GM23338 (cell line): ENCODE data around the gene LDHD. TPM values are rescaled to one million over a fixed set of nuclear protein-coding genes. Genes with fewer than 3 reads are reported as not detected.

ENCODE experiments used
- ATAC-seq: fragments of 200-7000 bp; cut with Tn5 transposase; 3 replicates; pipeline ENCODE4 v1.9.1; 2020
- DNase-seq: peaks from one replicate; pipeline ENCODE4 v3.0.0-alpha.2; 2015; ENCODE audit warnings: low spot score
- H2AFZ ChIP-seq: fragments of 200-600 bp; sonication (generic); 2 replicates; pipeline ENCODE4 v1.8.0; 2016; ENCODE audit warnings: antibody characterized with exemption, mild to moderate bottlenecking, moderate library complexity
- H3F3A ChIP-seq: fragments of 200-600 bp; sonication (generic); replicated peaks from 2 replicates; pipeline ENCODE4 v1.8.0; 2017; ENCODE audit warnings: antibody characterized with exemption, mixed run types, low read depth
- H3K27ac ChIP-seq: fragments of 200-600 bp; sonication (generic); 2 replicates; pipeline ENCODE4 v1.6.1; 2016; ENCODE audit warnings: low read depth
- H3K27me3 ChIP-seq: fragments of 200-600 bp; sonication (generic); 2 replicates; pipeline ENCODE4 v1.8.0; 2016; ENCODE audit warnings: mild to moderate bottlenecking, mixed run types, moderate library complexity; ENCODE audit not compliant: insufficient read depth
- H3K36me3 ChIP-seq: fragments of 200-600 bp; sonication (generic); 2 replicates; pipeline ENCODE4 v1.8.0; 2016; ENCODE audit warnings: mild to moderate bottlenecking; ENCODE audit not compliant: insufficient read depth
- H3K4me1 ChIP-seq: fragments of 200-600 bp; sonication (generic); 2 replicates; pipeline ENCODE4 v1.8.0; 2016; ENCODE audit warnings: mild to moderate bottlenecking, moderate library complexity; ENCODE audit not compliant: insufficient read depth
- H3K4me2 ChIP-seq: fragments of 200-600 bp; sonication (generic); 2 replicates; pipeline ENCODE4 v1.7.1; 2017; ENCODE audit warnings: mixed run types
- H3K4me3 ChIP-seq: fragments of 200-600 bp; sonication (generic); 2 replicates; pipeline ENCODE4 v1.6.1; 2016; ENCODE audit warnings: mixed run types
- H3K79me2 ChIP-seq: fragments of 200-600 bp; sonication (generic); replicated peaks from 2 replicates; pipeline ENCODE4 v1.8.0; 2017; ENCODE audit warnings: mild to moderate bottlenecking; ENCODE audit not compliant: insufficient read depth
- H3K9me2 ChIP-seq: fragments of 200-600 bp; sonication (generic); 2 replicates; pipeline ENCODE4 v1.8.0; 2017; ENCODE audit not compliant: insufficient read depth
- H4K20me1 ChIP-seq: fragments of 200-600 bp; sonication (generic); replicated peaks from 2 replicates; pipeline ENCODE4 v1.8.0; 2017; ENCODE audit warnings: mild to moderate bottlenecking; ENCODE audit not compliant: insufficient read depth
- H3K27ac Mint-ChIP-seq: 2 replicates; pipeline ENCODE4 v1.8.0; 2020; ENCODE audit warnings: inconsistent platforms, mild to moderate bottlenecking, moderate library complexity, mixed read lengths
- H3K27me3 Mint-ChIP-seq: 3 replicates; pipeline ENCODE4 v1.8.0; 2022; ENCODE audit warnings: low read depth, mild to moderate bottlenecking, moderate library complexity, mixed read lengths, inconsistent platforms; ENCODE audit not compliant: insufficient read depth, poor library complexity
- H3K36me3 Mint-ChIP-seq: 3 replicates; pipeline ENCODE4 v1.8.0; 2021; ENCODE audit warnings: low read depth, mild to moderate bottlenecking, inconsistent platforms, moderate library complexity, mixed read lengths
- H3K4me1 Mint-ChIP-seq: 3 replicates; pipeline ENCODE4 v1.8.0; 2020; ENCODE audit warnings: mild to moderate bottlenecking, inconsistent platforms, mixed read lengths
- H3K4me3 Mint-ChIP-seq: 3 replicates; pipeline ENCODE4 v1.8.0; 2021; ENCODE audit warnings: moderate library complexity, mild to moderate bottlenecking, inconsistent platforms, mixed read lengths
- H3K9me3 Mint-ChIP-seq: 3 replicates; pipeline ENCODE4 v1.8.0; 2020; ENCODE audit warnings: moderate library complexity, mild to moderate bottlenecking, inconsistent platforms, mixed read lengths
- CREB1 ChIP-seq: fragments of 250-450 bp; sonication (Bioruptor Pico); IDR thresholded peaks from 2 replicates; pipeline ENCODE4 v1.5.0; 2020; ENCODE audit warnings: low read depth, mild to moderate bottlenecking, moderate library complexity
- EZH2 ChIP-seq: fragments of 200-600 bp; sonication (generic); IDR thresholded peaks from one replicate; pipeline ENCODE4 v1.8.0; 2017; ENCODE audit warnings: antibody characterized with exemption, mild to moderate bottlenecking, low read depth; ENCODE audit not compliant: unreplicated experiment
- EZH2phosphoT487 ChIP-seq: fragments of 200-600 bp; sonication (generic); IDR thresholded peaks from one replicate; pipeline ENCODE4 v1.8.1; 2018; ENCODE audit warnings: antibody characterized with exemption; ENCODE audit not compliant: unreplicated experiment
- JUNB ChIP-seq: IDR thresholded peaks from one replicate; pipeline ENCODE4 v1.6.1; 2016; ENCODE audit warnings: antibody characterized with exemption; ENCODE audit not compliant: unreplicated experiment
- NANOG ChIP-seq: IDR thresholded peaks from 2 replicates; pipeline ENCODE4 v1.6.1; 2016; ENCODE audit warnings: antibody characterized with exemption, borderline replicate concordance
- POLR2AphosphoS5 ChIP-seq: IDR thresholded peaks from 2 replicates; pipeline ENCODE4 v1.6.1; 2016; ENCODE audit warnings: antibody characterized with exemption, low read depth
- ZNF331 ChIP-seq: fragments of 250-450 bp; sonication (Bioruptor Pico); IDR thresholded peaks from 2 replicates; pipeline ENCODE4 v1.5.0; 2020; ENCODE audit warnings: low read depth, mild to moderate bottlenecking, moderate library complexity
- polyA plus RNA-seq: library from polyadenylated mRNA; unstranded; fragments of >200 nt; fragmentation: Nextera tagmentation; extraction: Ambion mirVana; gene quantifications from 2 replicates; pipeline ENCODE4 v1.2.1, GENCODE V29; 2016
- total RNA-seq: library from RNA; depleted of rRNA; stranded (reverse); fragments of >200 nt; shearing (Covaris generic); gene quantifications from 2 replicates; pipeline ENCODE4 v1.2.3, GENCODE V29; 2014
- TF ChIP-seq, protein P1 (sequence below): IDR thresholded peaks from one replicate; pipeline ENCODE4 v1.6.1; 2018; ENCODE audit warnings: antibody characterized with exemption; ENCODE audit not compliant: unreplicated experiment
- TF ChIP-seq, protein P2 (sequence below): IDR thresholded peaks from 2 replicates; pipeline ENCODE4 v1.6.1; 2016; ENCODE audit warnings: antibody characterized with exemption

Gene LDHD
- total and polyA plus RNA-seq, 2 experiments from 2014 or later = 5.0 to 7.7 TPM

DNA sequence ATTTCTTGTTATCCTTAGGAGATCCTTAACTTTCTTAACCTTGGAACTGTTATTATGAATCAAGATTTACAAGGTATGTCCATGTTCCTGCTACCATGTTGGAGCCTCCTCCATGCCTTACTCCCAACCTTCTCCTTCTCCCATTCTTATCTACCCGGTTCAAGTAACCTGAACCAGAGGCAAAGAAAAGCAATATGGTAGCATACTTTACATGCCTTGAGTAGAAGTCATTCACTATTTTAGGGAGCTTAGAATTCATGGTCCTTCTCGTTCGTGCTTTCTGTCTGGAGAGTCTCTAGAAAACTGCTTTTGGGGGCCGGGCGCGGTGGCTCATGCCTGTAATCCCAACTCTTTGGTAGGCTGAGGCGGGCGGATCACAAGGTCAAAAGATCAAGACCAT lies 37.7 kb downstream of the LDHD start:
- Mint-ChIP-seq H3K4me1 (peaks cover 36% of the 10 kb centered on the region), H3K9me3 (no peaks in the 10 kb centered on the region; the same call in 2 of the 3 replicates), H3K27ac (no peak overlapping the region; the same call in 1 of the 2 replicates), H3K27me3 (peaks cover 4% of the 10 kb centered on the region), H3K4me3 (no peak overlapping the region), H3K36me3 (peaks cover 9% of the 10 kb centered on the region)
- ATAC-seq = no peak
- peaks cover 23% of the 10 kb centered on the region for H3K4me1 ChIP-seq
- no peak overlapping the region for H2AFZ ChIP-seq
- H3K4me2 ChIP-seq = no peak overlapping the region
- H3K27ac ChIP-seq = no peak overlapping the region
- peaks cover 94% of the 10 kb centered on the region for H3K79me2 ChIP-seq
- TF ChIP-seq JUNB (no peak), CREB1 (CRISPR knock-in tag) (no peak), POLR2AphosphoS5 (no peak), NANOG (no peak)
- TF ChIP-seq, protein P1, sequence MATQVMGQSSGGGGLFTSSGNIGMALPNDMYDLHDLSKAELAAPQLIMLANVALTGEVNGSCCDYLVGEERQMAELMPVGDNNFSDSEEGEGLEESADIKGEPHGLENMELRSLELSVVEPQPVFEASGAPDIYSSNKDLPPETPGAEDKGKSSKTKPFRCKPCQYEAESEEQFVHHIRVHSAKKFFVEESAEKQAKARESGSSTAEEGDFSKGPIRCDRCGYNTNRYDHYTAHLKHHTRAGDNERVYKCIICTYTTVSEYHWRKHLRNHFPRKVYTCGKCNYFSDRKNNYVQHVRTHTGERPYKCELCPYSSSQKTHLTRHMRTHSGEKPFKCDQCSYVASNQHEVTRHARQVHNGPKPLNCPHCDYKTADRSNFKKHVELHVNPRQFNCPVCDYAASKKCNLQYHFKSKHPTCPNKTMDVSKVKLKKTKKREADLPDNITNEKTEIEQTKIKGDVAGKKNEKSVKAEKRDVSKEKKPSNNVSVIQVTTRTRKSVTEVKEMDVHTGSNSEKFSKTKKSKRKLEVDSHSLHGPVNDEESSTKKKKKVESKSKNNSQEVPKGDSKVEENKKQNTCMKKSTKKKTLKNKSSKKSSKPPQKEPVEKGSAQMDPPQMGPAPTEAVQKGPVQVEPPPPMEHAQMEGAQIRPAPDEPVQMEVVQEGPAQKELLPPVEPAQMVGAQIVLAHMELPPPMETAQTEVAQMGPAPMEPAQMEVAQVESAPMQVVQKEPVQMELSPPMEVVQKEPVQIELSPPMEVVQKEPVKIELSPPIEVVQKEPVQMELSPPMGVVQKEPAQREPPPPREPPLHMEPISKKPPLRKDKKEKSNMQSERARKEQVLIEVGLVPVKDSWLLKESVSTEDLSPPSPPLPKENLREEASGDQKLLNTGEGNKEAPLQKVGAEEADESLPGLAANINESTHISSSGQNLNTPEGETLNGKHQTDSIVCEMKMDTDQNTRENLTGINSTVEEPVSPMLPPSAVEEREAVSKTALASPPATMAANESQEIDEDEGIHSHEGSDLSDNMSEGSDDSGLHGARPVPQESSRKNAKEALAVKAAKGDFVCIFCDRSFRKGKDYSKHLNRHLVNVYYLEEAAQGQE = no peak
- H3K27me3 ChIP-seq = no peaks in the 10 kb centered on the region
- H3K36me3 ChIP-seq = no peaks in the 10 kb centered on the region
- H3F3A ChIP-seq = no peaks in the 10 kb centered on the region
- 0 out of 2 replicates have a peak, but pooled peaks cover 8% of the 10 kb centered on the region for H3K9me2 ChIP-seq
- peaks cover 14% of the 10 kb centered on the region for H4K20me1 ChIP-seq
- no peak for DNase-seq
- no peak overlapping the region for H3K4me3 ChIP-seq

DNA sequence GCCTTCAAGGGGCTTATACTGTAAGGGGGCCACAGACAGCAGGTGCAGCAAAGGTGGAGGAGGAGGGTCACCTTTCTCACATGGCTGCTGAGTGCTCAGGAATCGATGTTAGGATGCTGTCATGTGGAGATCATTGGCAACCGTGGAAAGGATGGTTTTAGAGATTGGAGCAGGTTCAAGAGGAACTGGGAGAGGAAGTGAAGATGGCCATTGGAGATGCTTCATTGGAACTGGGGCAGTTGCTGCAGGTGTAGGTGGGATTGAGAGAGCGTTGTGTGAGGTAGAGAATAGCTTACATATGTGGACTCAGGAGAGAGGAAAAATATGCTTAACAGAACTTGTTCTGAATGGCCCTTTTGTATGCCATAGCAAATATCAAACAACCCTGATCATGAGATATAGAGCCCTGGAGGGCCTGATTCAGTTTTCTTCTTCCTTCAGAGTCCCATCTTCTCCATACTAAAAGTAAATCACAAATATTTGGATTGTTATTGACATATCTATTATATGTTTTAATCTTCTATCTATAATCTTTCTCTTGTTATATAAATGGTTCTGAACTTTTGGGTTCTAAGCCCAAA lies 40.8 kb downstream of the LDHD start:
- no peak for DNase-seq
- H3K27me3 ChIP-seq = no peaks in the 10 kb centered on the region
- no peaks in the 10 kb centered on the region for H3F3A ChIP-seq
- H3K4me1 ChIP-seq = peaks cover 32% of the 10 kb centered on the region
- no peaks in the 10 kb centered on the region for H3K36me3 ChIP-seq
- Mint-ChIP-seq H3K4me1 (peaks cover 39% of the 10 kb centered on the region), H3K27me3 (peaks cover 2% of the 10 kb centered on the region), H3K36me3 (peaks cover 9% of the 10 kb centered on the region), H3K4me3 (no peak overlapping the region), H3K9me3 (no peaks in the 10 kb centered on the region; the same call in 2 of the 3 replicates), H3K27ac (no peak overlapping the region)
- no peak overlapping the region for H3K4me2 ChIP-seq
- peaks cover 95% of the 10 kb centered on the region for H3K79me2 ChIP-seq
- H3K9me2 ChIP-seq = 0 out of 2 replicates have a peak, but pooled peaks cover 8% of the 10 kb centered on the region
- H4K20me1 ChIP-seq = peaks cover 37% of the 10 kb centered on the region
- TF ChIP-seq, protein P2, sequence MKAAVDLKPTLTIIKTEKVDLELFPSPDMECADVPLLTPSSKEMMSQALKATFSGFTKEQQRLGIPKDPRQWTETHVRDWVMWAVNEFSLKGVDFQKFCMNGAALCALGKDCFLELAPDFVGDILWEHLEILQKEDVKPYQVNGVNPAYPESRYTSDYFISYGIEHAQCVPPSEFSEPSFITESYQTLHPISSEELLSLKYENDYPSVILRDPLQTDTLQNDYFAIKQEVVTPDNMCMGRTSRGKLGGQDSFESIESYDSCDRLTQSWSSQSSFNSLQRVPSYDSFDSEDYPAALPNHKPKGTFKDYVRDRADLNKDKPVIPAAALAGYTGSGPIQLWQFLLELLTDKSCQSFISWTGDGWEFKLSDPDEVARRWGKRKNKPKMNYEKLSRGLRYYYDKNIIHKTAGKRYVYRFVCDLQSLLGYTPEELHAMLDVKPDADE = no peak
- TF ChIP-seq, protein P1 = no peak
- TF ChIP-seq POLR2AphosphoS5 = no peak
- no peak for TF ChIP-seq JUNB
- no peak for TF ChIP-seq EZH2phosphoT487
- no peak for TF ChIP-seq NANOG
- TF ChIP-seq CREB1 (CRISPR knock-in tag) = no peak
- TF ChIP-seq EZH2 = no peak
- TF ChIP-seq ZNF331 (CRISPR knock-in tag) = no peak
- no peak for ATAC-seq
- H2AFZ ChIP-seq = no peak overlapping the region
- H3K4me3 ChIP-seq = no peak overlapping the region
- no peak overlapping the region for H3K27ac ChIP-seq
